Sigmoid colon (tissue), 4 donors: ENCODE results near the gene PRKCQ.

Source experiments
- POLR2AphosphoS5 ChIP-seq, 4 donors: sonication (generic); formaldehyde crosslinking; IDR thresholded peaks; one replicate each; pipeline ENCODE4 v1.6.1; 2017; ENCODE audit warnings: antibody characterized with exemption in 4 of 4
- TF ChIP-seq, protein P1 (sequence below), 4 experiments: fragments of 450-650 bp in 3 of 4; fragments of 200-600 bp in 1 of 4; IDR thresholded peaks; one replicate each; pipeline ENCODE4 v1.5.1; 2016 to 2019; ENCODE audit warnings: antibody characterized with exemption in 4 of 4, mild to moderate bottlenecking in 3 of 4, moderate library complexity in 2 of 4

DNA sequence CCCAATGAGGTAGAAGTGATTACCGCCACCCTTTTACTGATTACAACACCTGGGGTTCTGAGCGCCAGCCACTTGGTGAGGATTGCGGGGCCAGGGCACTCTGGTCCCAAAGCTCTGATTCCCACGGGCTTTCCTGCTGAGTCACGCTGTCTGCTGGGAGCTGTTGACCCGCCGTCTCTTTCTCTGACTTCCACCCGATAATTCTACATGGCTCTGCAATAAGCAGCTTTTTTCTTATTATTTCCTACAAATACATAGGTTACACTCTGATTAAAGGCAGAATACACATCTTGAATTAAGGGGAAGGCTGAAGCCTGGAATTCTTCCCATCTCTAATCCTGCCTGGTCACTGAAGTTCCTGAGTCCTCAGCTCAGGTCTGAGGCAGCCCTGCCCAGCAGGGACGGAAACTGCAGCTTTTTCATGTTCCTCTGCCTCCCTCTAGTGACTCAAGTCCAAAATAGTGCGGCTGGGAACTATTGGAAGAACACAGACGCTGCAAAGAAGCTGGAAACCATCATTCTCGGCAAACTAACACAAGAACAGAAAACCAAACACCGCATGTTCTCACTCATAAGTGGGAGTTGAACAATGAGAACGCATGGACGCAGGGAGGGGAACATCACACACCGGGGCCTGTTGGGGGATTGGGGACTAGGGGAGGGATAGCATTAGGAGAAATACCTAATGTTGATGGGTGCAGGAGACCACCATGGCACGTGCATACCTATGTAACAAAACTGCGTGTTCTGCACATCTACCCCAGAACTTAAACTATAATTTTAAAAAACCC is 178.3 kb downstream of the PRKCQ start:
- TF ChIP-seq POLR2AphosphoS5 (IDR thresholded peaks at IDR 0.05), result peak in 2 of 4 donors; percentile 40 to 45
- TF ChIP-seq, protein P1, sequence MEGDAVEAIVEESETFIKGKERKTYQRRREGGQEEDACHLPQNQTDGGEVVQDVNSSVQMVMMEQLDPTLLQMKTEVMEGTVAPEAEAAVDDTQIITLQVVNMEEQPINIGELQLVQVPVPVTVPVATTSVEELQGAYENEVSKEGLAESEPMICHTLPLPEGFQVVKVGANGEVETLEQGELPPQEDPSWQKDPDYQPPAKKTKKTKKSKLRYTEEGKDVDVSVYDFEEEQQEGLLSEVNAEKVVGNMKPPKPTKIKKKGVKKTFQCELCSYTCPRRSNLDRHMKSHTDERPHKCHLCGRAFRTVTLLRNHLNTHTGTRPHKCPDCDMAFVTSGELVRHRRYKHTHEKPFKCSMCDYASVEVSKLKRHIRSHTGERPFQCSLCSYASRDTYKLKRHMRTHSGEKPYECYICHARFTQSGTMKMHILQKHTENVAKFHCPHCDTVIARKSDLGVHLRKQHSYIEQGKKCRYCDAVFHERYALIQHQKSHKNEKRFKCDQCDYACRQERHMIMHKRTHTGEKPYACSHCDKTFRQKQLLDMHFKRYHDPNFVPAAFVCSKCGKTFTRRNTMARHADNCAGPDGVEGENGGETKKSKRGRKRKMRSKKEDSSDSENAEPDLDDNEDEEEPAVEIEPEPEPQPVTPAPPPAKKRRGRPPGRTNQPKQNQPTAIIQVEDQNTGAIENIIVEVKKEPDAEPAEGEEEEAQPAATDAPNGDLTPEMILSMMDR (IDR thresholded peaks at IDR 0.05), result peak; percentile 74 to 87 (median 84)
